Pancreas (tissue), 10 donors: ENCODE results near the gene PWP2. TPM values are rescaled to one million over a fixed set of nuclear protein-coding genes. Genes with fewer than 3 reads are reported as not detected.
"Not testable (repeated sequence)": the region's sequence is repeated elsewhere in the genome, so short reads cannot be mapped to it uniquely, and the experiment has no call there.

Experiments
- ATAC-seq, 4 donors: fragments of 200-7000 bp; cut with Tn5 transposase; one replicate each; pipeline versions ENCODE4 v1.8.0 to v1.9.1; 2020; ENCODE audit warnings: mild to moderate bottlenecking in 4 of 4, moderate library complexity in 4 of 4
- DNase-seq, 6 donors: peaks; one replicate each; pipeline ENCODE4 v3.0.0-alpha.2; 2020
- FAIRE-seq: peaks from 2 replicates; lab custom pipeline; 2012; peaks lifted over from hg19 to GRCh38; lab: Jason Lieb, UNC
- H3K27ac ChIP-seq, 4 donors: fragments of 200-600 bp; sonication (generic); 1 replicate in 3 of 4; 2 replicates in 1 of 4; pipeline versions ENCODE4 v1.5.0 to v1.8.0; 2020
- H3K27me3 ChIP-seq, 4 donors: fragments of 200-600 bp; one replicate each; pipeline ENCODE4 v1.8.0; 2021
- H3K36me3 ChIP-seq, 3 donors: fragments of 200-600 bp; sonication (generic) in 1 of 3; one replicate each; pipeline versions ENCODE4 v1.5.0 to v1.8.0; 2020 to 2021
- H3K4me1 ChIP-seq, 3 donors: fragments of 200-600 bp; one replicate each; pipeline ENCODE4 v1.8.0; 2021
- H3K4me3 ChIP-seq, 4 donors: fragments of 200-600 bp; sonication (generic) in 2 of 4; one replicate each; pipeline versions ENCODE4 v1.5.0 to v1.8.0; 2020 to 2021
- H3K9me3 ChIP-seq, 4 donors: fragments of 200-600 bp; one replicate each; pipeline ENCODE4 v1.8.0; 2021
- WGBS, 2 donors: extraction: QIAGEN DNeasy Blood & Tissue Kit; methylation state at CpG; one replicate each; pipeline ENCODE4 v1.1.7; 2013; 5-methylcytosine and 5-hydroxymethylcytosine counted together
- intact Hi-C, 3 donors: fragments of 100-400 bp; cut with DNase I; formaldehyde crosslinking; loops; one replicate each; pipeline versions ENCODE4 v1.11.1 to v1.14.2; 2022
- polyA plus RNA-seq, 2 donors: library from polyadenylated mRNA; stranded (reverse); fragments of 200-250 nt; gene quantifications; one replicate each; pipeline ENCODE4 v1.2.3, GENCODE V29; 2013
- total RNA-seq, 6 donors: library from RNA; stranded (reverse); fragmentation: NEBNext Ultra II Directional in 4 of 6; extraction: Animal tissue kit (Norgen Biotek cat#: 25700) in 4 of 6; gene quantifications; one replicate each; pipeline versions ENCODE4 v1.2.1 to v1.2.4, GENCODE V29; 2021 to 2023
- donor health status: healthy with polysubstance abuse.
- donor health status: DM: no; HTN: no; CAD: no; lungs with moderate emphysema.
- donor health status: DM: no; HTN: no; CAD: no.
- donor health status: control.
- donor health status: control.
- donor health status: Bipolar disorder and iron deficiency.
- donor health status: DM: yes; HTN: yes; CAD: no.
- donor health status: DM: no; HTN: no; CAD: no.
- donor health status: DM: no; HTN: no; CAD: no.
- donor health status: DM: yes; HTN: yes; CAD: no.

Gene PWP2
- total and polyA plus RNA-seq, 8 donors = 0.87 to 10.5 (median 2.9) TPM

DNA sequence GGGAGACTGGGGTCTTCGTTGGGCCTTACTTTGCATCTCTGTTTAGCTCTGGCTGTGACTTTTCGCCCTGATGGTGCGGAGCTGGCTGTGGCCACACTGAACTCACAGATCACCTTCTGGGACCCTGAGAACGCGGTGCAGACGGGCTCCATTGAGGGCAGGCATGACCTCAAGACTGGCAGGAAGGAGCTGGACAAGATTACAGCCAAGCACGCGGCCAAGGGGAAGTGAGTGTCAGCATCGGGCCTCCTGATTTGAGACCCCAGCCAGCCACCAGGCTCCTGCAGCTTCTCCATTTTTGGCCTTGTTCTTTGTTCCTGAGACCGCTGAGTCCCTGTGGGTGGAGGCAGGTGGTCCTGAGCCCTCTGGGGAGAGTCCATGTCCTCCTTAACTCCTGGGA is 14.9 kb downstream of the PWP2 start:
- H3K27ac ChIP-seq, H3K27me3 ChIP-seq, H3K36me3 ChIP-seq, intact Hi-C loops, FAIRE-seq, H3K9me3 ChIP-seq, H3K4me1 ChIP-seq, H3K4me3 ChIP-seq, DNase-seq: not testable (repeated sequence)
- ATAC-seq = peak in 1 of 4 donors; percentile 60
- WGBS, 2 donors = no CpG with 5 or more reads among the region's 10 CpGs

DNA sequence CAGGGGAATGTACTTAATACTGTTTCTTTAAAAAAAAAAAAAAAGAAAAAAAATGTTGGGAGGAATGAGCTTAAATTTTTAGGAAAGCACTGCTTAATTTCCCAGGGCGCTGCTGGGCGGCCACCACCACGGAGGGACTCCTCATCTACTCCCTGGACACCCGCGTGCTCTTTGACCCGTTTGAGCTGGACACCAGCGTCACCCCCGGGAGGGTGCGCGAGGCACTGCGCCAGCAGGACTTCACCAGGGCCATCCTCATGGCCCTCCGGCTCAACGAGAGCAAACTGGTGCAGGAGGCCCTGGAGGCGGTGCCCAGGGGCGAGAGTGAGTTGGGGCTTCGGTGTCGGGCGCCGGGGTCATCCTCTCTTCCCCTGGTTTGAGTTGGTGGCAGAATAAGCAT is 20.6 kb downstream of the PWP2 start:
- WGBS, 2 donors = no CpG with 5 or more reads among the region's 19 CpGs
- H3K9me3 ChIP-seq, ATAC-seq, H3K36me3 ChIP-seq, DNase-seq, intact Hi-C loops, H3K27me3 ChIP-seq, H3K27ac ChIP-seq, FAIRE-seq, H3K4me3 ChIP-seq, H3K4me1 ChIP-seq: not testable (repeated sequence)

DNA sequence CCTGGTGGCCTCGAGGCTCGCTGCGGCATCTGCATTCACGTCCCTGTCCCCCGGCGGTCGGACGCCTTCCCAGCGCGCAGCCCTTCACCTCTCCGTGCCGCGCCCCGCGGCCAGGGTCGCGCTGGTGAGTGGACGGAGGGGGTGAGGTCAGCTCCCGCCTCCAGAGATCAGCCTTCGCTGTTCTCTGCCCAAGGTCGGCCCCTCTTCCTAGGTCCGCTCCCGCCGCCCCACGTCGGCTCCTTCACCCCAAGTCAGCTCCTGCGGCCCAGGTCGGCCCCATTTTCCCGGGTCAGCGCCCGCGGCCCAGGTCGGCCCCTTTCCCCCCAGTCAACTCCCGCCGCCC is 26.5 kb downstream of the PWP2 start:
- H3K36me3 ChIP-seq, H3K27ac ChIP-seq, intact Hi-C loops, H3K4me1 ChIP-seq, FAIRE-seq, H3K4me3 ChIP-seq, H3K27me3 ChIP-seq, DNase-seq, H3K9me3 ChIP-seq: not testable (repeated sequence)
- WGBS, 2 donors = no CpG with 5 or more reads among the region's 35 CpGs
- peak in 3 of 4 donors; percentile 3 to 14 (median 4) for ATAC-seq

DNA sequence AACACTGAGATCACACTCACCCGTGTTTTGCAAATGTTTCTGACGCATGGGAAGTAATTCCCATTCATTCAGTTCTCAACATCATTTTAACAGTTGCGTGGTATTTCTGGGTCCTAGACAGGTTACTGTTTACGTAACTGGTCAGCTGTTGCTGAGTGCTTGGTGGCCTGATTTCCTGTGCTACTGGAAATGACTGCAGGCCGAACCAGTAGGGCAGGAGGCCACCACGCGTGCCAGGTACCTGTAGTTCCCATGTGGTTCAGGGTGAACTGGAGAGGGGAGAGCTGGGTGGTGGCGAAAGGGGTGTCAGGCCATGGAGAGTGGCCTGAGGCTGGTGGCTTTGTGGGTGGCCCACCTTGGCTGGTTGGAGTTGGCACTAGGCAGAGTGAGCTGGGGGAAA is 27.5 kb downstream of the PWP2 start:
- H3K36me3 ChIP-seq, H3K9me3 ChIP-seq, H3K27me3 ChIP-seq, H3K27ac ChIP-seq, DNase-seq, intact Hi-C loops, FAIRE-seq, H3K4me1 ChIP-seq, H3K4me3 ChIP-seq: not testable (repeated sequence)
- WGBS, 2 donors = no CpG with 5 or more reads among the region's 8 CpGs
- peak in 3 of 4 donors; percentile 22 to 37 (median 23) for ATAC-seq

DNA sequence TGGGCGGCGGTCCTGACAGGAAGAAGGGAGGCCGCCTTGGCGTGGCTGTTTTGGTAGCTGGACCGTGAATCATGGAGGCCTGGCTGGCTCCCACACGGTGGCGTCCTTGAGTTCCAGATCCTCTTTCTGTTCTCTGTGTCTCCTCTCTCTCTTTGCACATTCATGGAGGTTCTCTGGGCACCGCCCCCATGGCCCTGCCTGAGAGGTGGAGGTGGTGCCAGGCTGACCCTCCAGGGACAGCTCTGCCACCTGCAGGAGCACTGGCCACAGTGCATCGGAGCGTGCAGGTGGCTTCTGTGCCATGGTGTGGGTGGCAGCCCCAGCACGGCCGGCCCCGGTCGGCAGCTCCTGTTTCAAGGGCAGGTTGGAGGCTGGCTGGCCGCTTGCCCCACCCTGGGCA is 30.8 kb downstream of the PWP2 start:
- H3K27me3 ChIP-seq, H3K4me1 ChIP-seq, DNase-seq, H3K36me3 ChIP-seq, H3K4me3 ChIP-seq, H3K27ac ChIP-seq, intact Hi-C loops, H3K9me3 ChIP-seq: not testable (repeated sequence)
- WGBS, 2 donors = no CpG with 5 or more reads among the region's 15 CpGs
- ATAC-seq = peak; percentile 72 to 88 (median 78)
- peak; percentile 63 for FAIRE-seq

DNA sequence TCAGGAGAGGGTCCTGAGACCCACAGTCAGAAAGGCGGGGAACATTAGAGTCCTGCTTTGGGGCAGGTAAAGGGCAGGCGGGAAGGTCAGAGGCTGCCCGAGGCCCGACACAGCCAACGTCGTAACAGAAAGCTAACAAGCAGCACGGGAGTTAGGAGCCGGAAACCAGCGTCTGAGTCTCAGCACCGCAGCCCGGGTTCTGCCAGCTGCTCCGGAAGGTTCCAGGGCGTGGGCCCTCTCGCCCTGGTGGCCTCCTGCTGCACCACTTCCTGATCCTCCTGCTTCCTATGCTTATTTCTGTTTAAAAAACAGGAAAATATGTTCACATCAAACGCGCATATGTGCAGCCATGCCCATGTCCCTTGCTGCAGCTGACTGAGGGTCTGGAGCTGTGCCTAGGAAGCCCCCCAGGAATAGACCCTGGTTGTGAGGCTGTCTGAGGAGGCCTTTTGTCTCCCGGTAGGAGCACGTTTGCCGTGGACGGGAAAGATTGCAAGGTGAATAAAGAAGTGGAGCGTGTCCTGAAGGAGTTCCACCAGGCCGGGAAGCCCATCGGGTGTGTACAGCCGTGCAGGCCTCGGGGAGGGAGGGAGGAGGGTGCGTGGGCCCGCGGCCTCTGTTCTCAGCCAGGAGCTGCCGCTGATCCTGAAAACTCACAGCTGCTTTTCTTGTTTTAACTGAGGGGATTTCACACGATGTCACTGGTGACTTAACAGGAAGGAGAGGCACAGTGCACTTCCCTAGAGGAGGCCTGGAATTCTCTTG is 32.8 kb downstream of the PWP2 start:
- FAIRE-seq, H3K27ac ChIP-seq, H3K27me3 ChIP-seq, H3K4me3 ChIP-seq, H3K9me3 ChIP-seq, intact Hi-C loops, H3K36me3 ChIP-seq, H3K4me1 ChIP-seq: not testable (repeated sequence)
- peak in 5 of 6 donors; percentile 1 to 7 (median 4) for DNase-seq
- ATAC-seq = peak in 1 of 4 donors; percentile 30
- WGBS, 2 donors = 72 to 83% methylated on average over 2 to 6 of the region's 30 CpGs

DNA sequence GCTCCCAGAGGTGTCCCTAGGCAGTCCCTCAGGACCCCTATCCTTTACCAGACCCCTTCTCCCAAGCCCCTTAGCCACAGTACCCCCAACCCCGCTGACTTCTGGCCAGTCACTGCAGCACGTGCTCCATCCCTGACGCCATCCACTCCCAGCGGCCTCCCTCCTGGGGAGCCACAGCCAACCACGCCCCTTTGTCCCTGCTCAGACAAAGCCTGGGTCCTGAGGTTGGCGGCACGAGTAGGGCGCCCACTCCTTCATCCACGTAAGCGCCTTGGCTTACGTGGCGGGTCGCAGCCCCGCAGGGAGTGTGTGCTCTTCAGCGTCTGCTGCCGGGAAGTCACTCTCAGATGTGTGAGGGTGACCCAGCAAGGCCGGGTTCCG is 33.3 kb downstream of the PWP2 start:
- H3K4me3 ChIP-seq, H3K27me3 ChIP-seq, intact Hi-C loops, H3K9me3 ChIP-seq, ATAC-seq, H3K36me3 ChIP-seq, H3K4me1 ChIP-seq, H3K27ac ChIP-seq, DNase-seq, FAIRE-seq: not testable (repeated sequence)
- WGBS, 2 donors = no CpG with 5 or more reads among the region's 18 CpGs

DNA sequence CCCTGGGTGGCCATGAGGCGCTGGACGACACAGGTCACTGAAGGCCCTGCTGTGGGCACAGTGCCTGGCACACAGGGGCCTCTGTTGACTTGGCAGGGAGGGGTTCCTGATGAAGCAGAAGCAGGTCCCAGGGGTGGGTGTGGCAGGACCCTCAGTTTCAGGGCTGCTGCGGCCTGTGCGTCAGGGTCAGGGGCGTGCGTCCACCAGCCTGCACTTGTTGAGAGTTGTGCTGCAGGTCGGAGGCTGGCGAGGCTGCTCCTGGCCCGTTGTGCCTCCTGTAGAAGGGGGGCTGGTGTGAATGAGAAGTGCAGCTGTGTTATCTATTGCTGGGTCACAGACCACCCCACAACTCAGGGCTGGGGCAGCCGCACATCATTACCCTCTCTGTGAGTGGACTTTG is 35.3 kb downstream of the PWP2 start:
- H3K4me1 ChIP-seq, H3K36me3 ChIP-seq, H3K27ac ChIP-seq, H3K9me3 ChIP-seq, FAIRE-seq, H3K4me3 ChIP-seq, intact Hi-C loops, DNase-seq, H3K27me3 ChIP-seq, ATAC-seq: not testable (repeated sequence)
- WGBS, 2 donors = no CpG with 5 or more reads among the region's 10 CpGs

DNA sequence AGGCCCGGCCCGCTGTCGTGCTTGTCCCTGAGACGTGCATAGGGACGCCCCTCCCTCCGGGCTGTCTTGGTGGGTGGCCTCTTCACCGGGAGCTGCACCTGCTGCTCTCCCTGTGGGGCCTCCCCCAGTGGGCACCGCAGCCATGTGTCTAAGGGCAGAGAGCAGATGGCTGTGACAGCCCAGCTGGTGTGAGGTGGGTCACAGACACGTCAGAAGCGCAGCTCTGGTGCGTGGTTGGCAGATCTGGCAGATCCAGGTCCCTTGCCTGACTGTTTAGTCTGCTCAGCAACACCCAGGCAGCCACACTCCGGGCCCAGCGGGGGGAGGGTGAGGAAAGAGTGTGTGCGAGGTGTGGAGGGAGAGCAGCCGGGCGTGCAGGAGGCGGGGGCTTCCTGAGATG is 36.2 kb downstream of the PWP2 start:
- H3K27ac ChIP-seq, H3K4me3 ChIP-seq, H3K9me3 ChIP-seq, H3K4me1 ChIP-seq, H3K27me3 ChIP-seq, H3K36me3 ChIP-seq, DNase-seq, intact Hi-C loops, FAIRE-seq: not testable (repeated sequence)
- no CpG with 5 or more reads among the region's 17 CpGs for WGBS, 2 donors
- peak in 1 of 4 donors; percentile 18 for ATAC-seq

DNA sequence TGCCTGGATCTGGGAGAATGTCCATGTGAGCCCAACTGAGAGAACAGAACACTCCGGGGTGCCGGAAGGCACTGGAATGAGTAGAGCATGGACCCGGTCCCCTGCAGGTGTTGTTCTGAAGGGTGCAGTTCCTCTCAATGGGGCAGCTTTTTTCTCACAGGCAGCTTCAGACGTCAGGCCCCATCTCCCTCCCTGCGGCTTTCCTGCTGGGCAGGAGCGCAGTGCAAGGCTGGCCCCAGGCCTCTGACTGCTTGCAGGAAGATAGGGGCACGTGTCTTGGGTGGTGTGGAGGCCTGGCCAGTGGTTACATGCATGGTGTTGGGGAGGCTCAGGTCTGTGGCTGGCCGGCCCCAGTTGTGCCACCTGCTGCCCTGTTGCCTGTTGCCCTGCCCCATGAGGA is 36.8 kb downstream of the PWP2 start:
- FAIRE-seq, H3K27me3 ChIP-seq, H3K36me3 ChIP-seq, H3K9me3 ChIP-seq, intact Hi-C loops, DNase-seq, ATAC-seq, H3K27ac ChIP-seq, H3K4me1 ChIP-seq, H3K4me3 ChIP-seq: not testable (repeated sequence)
- no CpG with 5 or more reads among the region's 8 CpGs for WGBS, 2 donors

DNA sequence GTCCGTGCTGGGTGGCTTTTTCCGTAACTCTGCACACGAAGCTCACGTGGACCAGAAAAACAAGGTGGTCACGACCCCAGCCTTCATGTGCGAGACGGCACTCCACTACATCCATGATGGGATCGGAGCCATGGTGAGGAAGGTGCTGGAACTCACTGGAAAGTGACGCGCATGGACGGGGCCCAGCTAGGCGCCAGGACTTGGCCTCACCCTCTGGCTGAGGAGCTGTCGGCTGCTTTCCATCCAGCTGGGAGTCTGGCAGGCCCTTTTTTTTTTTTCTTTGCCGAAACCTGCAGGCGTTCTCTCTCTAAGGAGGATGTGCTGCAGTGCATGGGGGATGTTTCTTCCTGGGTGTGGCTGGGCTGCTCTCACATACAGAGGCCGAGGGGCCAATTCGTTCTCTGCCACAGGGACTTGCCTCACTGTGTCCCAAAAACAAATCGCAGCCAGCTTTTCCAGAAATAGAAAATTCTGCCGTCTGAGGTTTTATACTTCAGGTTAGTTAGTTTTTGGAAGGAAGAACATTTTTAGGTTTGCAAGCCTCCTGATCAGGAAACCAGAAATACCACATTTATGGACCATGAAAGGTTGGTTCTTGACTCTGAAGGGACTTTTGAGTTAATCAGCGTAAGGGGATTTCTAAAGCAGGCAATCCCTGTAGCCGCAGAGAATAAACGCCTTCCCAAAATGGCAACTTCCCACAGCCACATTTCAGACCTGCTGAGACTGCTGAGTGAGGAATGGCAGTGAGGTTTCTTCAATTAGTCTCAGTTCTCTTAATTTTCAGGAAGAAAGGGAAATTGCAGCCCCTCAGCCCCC is 37.8 kb downstream of the PWP2 start:
- ATAC-seq, DNase-seq, intact Hi-C loops, H3K4me1 ChIP-seq, H3K27ac ChIP-seq, H3K9me3 ChIP-seq, FAIRE-seq, H3K27me3 ChIP-seq, H3K4me3 ChIP-seq, H3K36me3 ChIP-seq: not testable (repeated sequence)
- no CpG with 5 or more reads among the region's 22 CpGs for WGBS, 2 donors

DNA sequence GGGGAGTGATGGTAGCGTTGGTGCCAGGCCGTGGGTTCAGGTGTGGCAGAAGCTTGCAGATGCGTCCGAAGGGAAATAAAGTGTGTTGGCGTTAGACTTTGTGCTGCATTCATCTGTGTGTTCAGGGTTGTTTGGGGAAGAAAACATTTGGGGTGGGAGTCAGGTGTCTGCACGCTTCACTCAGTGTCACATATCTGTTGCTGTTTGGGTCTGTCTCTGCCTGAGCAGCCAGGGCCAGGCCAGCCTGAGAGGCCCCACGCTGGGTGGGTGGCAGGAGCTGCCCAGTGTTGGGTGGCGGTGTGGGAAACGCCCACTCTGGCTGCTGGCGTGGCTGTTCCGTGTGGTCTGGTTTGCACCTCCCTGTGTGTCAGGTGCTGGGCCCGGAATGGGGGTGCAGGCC is 38.4 kb downstream of the PWP2 start:
- H3K9me3 ChIP-seq, intact Hi-C loops, H3K36me3 ChIP-seq, H3K4me3 ChIP-seq, ATAC-seq, FAIRE-seq, H3K27ac ChIP-seq, DNase-seq, H3K27me3 ChIP-seq, H3K4me1 ChIP-seq: not testable (repeated sequence)
- WGBS, 2 donors = no CpG with 5 or more reads among the region's 12 CpGs
